H1 (cell line): ENCODE results near the gene ZFYVE27. TPM values are rescaled to one million over a fixed set of nuclear protein-coding genes. Genes with fewer than 3 reads are reported as not detected.
A peak's percentile ranks its signal among the peaks of the same experiment; 100 is the strongest.

Source experiments
- CTCF ChIA-PET: fragments of 300-600 bp; sonication (Branson Sonifier 250); formaldehyde crosslinking; loops from one replicate; lab custom pipeline; 2021; ENCODE audit not compliant: partially characterized antibody; lab: Charles Lee
- POLR2A ChIA-PET: fragments of 300-600 bp; sonication (Branson Sonifier 250); formaldehyde crosslinking; loops from one replicate; lab custom pipeline; 2021; ENCODE audit warnings: inconsistent platforms; ENCODE audit not compliant: partially characterized antibody; lab: Charles Lee
- DNase-seq, 2 experiments: peaks; one replicate each; pipeline versions ENCODE4 v3.0.0 to v3.0.0-alpha.2; 2010 to 2022; ENCODE audit warnings: low spot score in 2 of 2, low read depth in 1 of 2, mixed read lengths in 1 of 2
- FAIRE-seq: peaks from 2 replicates; lab custom pipeline; 2011; peaks lifted over from hg19 to GRCh38; lab: Jason Lieb, UNC
- H2AFZ ChIP-seq: 2 replicates; pipeline ENCODE4 v1.8.1; 2012; ENCODE audit warnings: low read length, inconsistent platforms
- H2AK5ac ChIP-seq: 2 replicates; pipeline ENCODE4 v1.6.1; 2013; ENCODE audit warnings: low read depth, low read length
- H2BK120ac ChIP-seq: replicated peaks from 2 replicates; pipeline ENCODE3; 2013; ENCODE audit warnings: low read depth, low read length, inconsistent platforms
- H2BK12ac ChIP-seq: 2 replicates; pipeline ENCODE4 v1.6.1; 2013; ENCODE audit warnings: low read depth, low read length
- H2BK15ac ChIP-seq: 2 replicates; pipeline ENCODE4 v1.6.1; 2013; ENCODE audit warnings: low read length
- H2BK20ac ChIP-seq: 2 replicates; pipeline ENCODE4 v1.6.1; 2013; ENCODE audit warnings: low read length
- H2BK5ac ChIP-seq: 2 replicates; pipeline ENCODE4 v1.6.1; 2013; ENCODE audit warnings: low read depth, low read length
- H3K14ac ChIP-seq: 2 replicates; pipeline ENCODE4 v1.6.1; 2013; ENCODE audit warnings: inconsistent platforms; ENCODE audit not compliant: insufficient read length
- H3K18ac ChIP-seq: 2 replicates; pipeline ENCODE4 v1.6.1; 2013; ENCODE audit warnings: low read length; ENCODE audit errors: extremely low read depth
- H3K23ac ChIP-seq: 2 replicates; pipeline ENCODE4 v1.6.1; 2013; ENCODE audit warnings: inconsistent platforms; ENCODE audit not compliant: insufficient read length
- H3K23me2 ChIP-seq: 2 replicates; pipeline ENCODE4 v1.6.1; 2013; ENCODE audit warnings: low read depth, low read length
- H3K27ac ChIP-seq: 2 replicates; pipeline ENCODE4 v1.6.1; 2011; ENCODE audit warnings: low read depth, low read length, inconsistent platforms
- H3K27me3 ChIP-seq, 4 experiments: replicated peaks in 1 of 4; 1 replicate in 1 of 4; 2 replicates in 3 of 4; pipeline versions ENCODE4 v1.6.1 to v1.8.1; 2011 to 2013; ENCODE audit warnings: low read length in 3 of 4, mild to moderate bottlenecking in 3 of 4, inconsistent platforms in 2 of 4, mixed read lengths in 2 of 4, moderate library complexity in 1 of 4; ENCODE audit not compliant: control insufficient read depth in 3 of 4, insufficient read depth in 3 of 4; ENCODE audit errors: extremely low read depth in 1 of 4
- H3K36me3 ChIP-seq, 4 experiments: 2 replicates each; pipeline versions ENCODE4 v1.6.1 to v1.8.1; 2011 to 2013; ENCODE audit warnings: mild to moderate bottlenecking in 4 of 4, low read length in 3 of 4, moderate library complexity in 2 of 4, control low read depth in 1 of 4, inconsistent platforms in 1 of 4; ENCODE audit not compliant: insufficient read depth in 4 of 4, control insufficient read depth in 2 of 4
- H3K4ac ChIP-seq: replicated peaks from 2 replicates; pipeline ENCODE3; 2013; ENCODE audit warnings: low read length, low read depth, mixed read lengths, inconsistent platforms; ENCODE audit not compliant: insufficient read length
- H3K4me1 ChIP-seq, 4 experiments: replicated peaks in 1 of 4; 1 replicate in 1 of 4; 2 replicates in 3 of 4; pipeline versions ENCODE4 v1.6.1 to v1.8.1; 2011 to 2013; ENCODE audit warnings: low read length in 3 of 4, inconsistent platforms in 2 of 4, mixed read lengths in 1 of 4; ENCODE audit not compliant: insufficient read depth in 4 of 4, control insufficient read depth in 3 of 4
- H3K4me2 ChIP-seq, 2 experiments: 2 replicates each; pipeline versions ENCODE4 v1.6.1 to v1.8.1; 2011 to 2013; ENCODE audit warnings: low read depth in 2 of 2, low read length in 2 of 2, control low read depth in 1 of 2, inconsistent platforms in 1 of 2, mild to moderate bottlenecking in 1 of 2; ENCODE audit not compliant: insufficient read depth in 1 of 2
- H3K4me3 ChIP-seq, 4 experiments: fragments of 200-600, 300-600 bp in 1 of 4; sonication (generic), shearing (Covaris generic), sonication (Bioruptor Twin) in 1 of 4; 2 replicates each; pipeline versions ENCODE4 v1.5.1 to v1.8.1; 2011 to 2016; ENCODE audit warnings: low read length in 4 of 4, low read depth in 3 of 4, control low read depth in 2 of 4, inconsistent platforms in 2 of 4, mild to moderate bottlenecking in 2 of 4, mixed read lengths in 1 of 4, moderate library complexity in 1 of 4; ENCODE audit not compliant: insufficient read depth in 2 of 4; ENCODE audit errors: extremely low read depth in 1 of 4
- H3K56ac ChIP-seq: replicated peaks from 2 replicates; pipeline ENCODE3; 2013; ENCODE audit warnings: low read depth, mild to moderate bottlenecking, mixed read lengths, low read length, inconsistent platforms; ENCODE audit not compliant: insufficient read length
- H3K79me1 ChIP-seq: 2 replicates; pipeline ENCODE4 v1.6.1; 2013; ENCODE audit warnings: low read depth, low read length, control low read depth
- H3K79me2 ChIP-seq, 2 experiments: 2 replicates each; pipeline versions ENCODE4 v1.6.1 to v1.8.1; 2012 to 2013; ENCODE audit warnings: low read length in 2 of 2, mild to moderate bottlenecking in 2 of 2, inconsistent platforms in 1 of 2; ENCODE audit not compliant: insufficient read depth in 2 of 2, control insufficient read depth in 1 of 2
- H3K9ac ChIP-seq, 4 experiments: replicated peaks in 1 of 4; 1 replicate in 1 of 4; 2 replicates in 3 of 4; pipeline versions ENCODE4 v1.6.1 to v1.8.1; 2011 to 2013; ENCODE audit warnings: low read depth in 3 of 4, low read length in 3 of 4, control low read depth in 2 of 4, mild to moderate bottlenecking in 2 of 4, moderate library complexity in 2 of 4, inconsistent platforms in 1 of 4; ENCODE audit errors: extremely low read depth in 1 of 4
- H3K9me3 ChIP-seq, 2 experiments: 2 replicates each; pipeline versions ENCODE4 v1.6.1 to v1.8.1; 2012 to 2013; ENCODE audit warnings: mild to moderate bottlenecking in 2 of 2, moderate library complexity in 2 of 2, control low read depth in 1 of 2, inconsistent platforms in 1 of 2, low read depth in 1 of 2, low read length in 1 of 2, mixed read lengths in 1 of 2; ENCODE audit not compliant: insufficient read depth in 2 of 2
- H4K20me1 ChIP-seq, 2 experiments: replicated peaks in 1 of 2; 2 replicates each; pipeline versions ENCODE3 to v1.8.1; 2011 to 2013; ENCODE audit warnings: inconsistent platforms in 2 of 2, low read length in 2 of 2, mild to moderate bottlenecking in 1 of 2; ENCODE audit not compliant: insufficient read depth in 2 of 2, control insufficient read depth in 1 of 2
- H4K5ac ChIP-seq: 2 replicates; pipeline ENCODE4 v1.6.1; 2013; ENCODE audit warnings: low read length, low read depth, mixed read lengths, inconsistent platforms; ENCODE audit not compliant: insufficient read length
- H4K8ac ChIP-seq: 2 replicates; pipeline ENCODE4 v1.8.0; 2013; ENCODE audit warnings: mild to moderate bottlenecking, moderate library complexity, low read length, inconsistent platforms; ENCODE audit not compliant: insufficient read depth; ENCODE audit errors: extremely low read depth
- H4K91ac ChIP-seq: replicated peaks from 2 replicates; pipeline ENCODE3; 2013; ENCODE audit warnings: low read length, mixed read lengths, inconsistent platforms; ENCODE audit not compliant: insufficient read length
- BCL11A ChIP-seq, 2 experiments: IDR thresholded peaks; one replicate each; pipeline ENCODE4 v1.6.1; 2011; ENCODE audit warnings: low read depth in 2 of 2, low read length in 2 of 2, mild to moderate bottlenecking in 2 of 2
- CBX8 ChIP-seq: fragments of 300-800, 300-1000 bp; sonication (generic); IDR thresholded peaks from 2 replicates; pipeline ENCODE4 v1.7.1; 2016; ENCODE audit warnings: low read depth, low read length, borderline replicate concordance
- CTBP2 ChIP-seq: IDR thresholded peaks from 2 replicates; pipeline ENCODE4 v1.7.0; 2011; ENCODE audit warnings: borderline replicate concordance, mild to moderate bottlenecking, moderate library complexity, mixed read lengths, low read length; ENCODE audit not compliant: insufficient read depth, insufficient read length
- CTCF ChIP-seq, 3 experiments: IDR thresholded peaks; 1 replicate in 2 of 3; 2 replicates in 1 of 3; pipeline versions ENCODE4 v1.5.1 to v1.6.1; 2011; ENCODE audit warnings: low read length in 3 of 3, mild to moderate bottlenecking in 3 of 3, inconsistent platforms in 2 of 3, low read depth in 1 of 3, moderate library complexity in 1 of 3; ENCODE audit not compliant: insufficient read depth in 1 of 3; ENCODE audit errors: control extremely low read depth in 1 of 3
- FOSL1 ChIP-seq: IDR thresholded peaks from 2 replicates; pipeline ENCODE4 v1.6.1; 2011; ENCODE audit warnings: mild to moderate bottlenecking, low read depth, low read length, moderate library complexity; ENCODE audit not compliant: insufficient read depth
- GTF2F1 ChIP-seq: IDR thresholded peaks from 2 replicates; pipeline ENCODE4 v1.6.1; 2012; ENCODE audit warnings: low read depth, low read length, improper control_type of control experiment, borderline replicate concordance
- JUN ChIP-seq: IDR thresholded peaks from 2 replicates; pipeline ENCODE4 v1.6.1; 2011; ENCODE audit warnings: low read depth, mild to moderate bottlenecking, improper control_type of control experiment, low read length
- RAD21 ChIP-seq, 2 experiments: IDR thresholded peaks in 1 of 2; conservative IDR thresholded peaks in 1 of 2; 2 replicates each; pipeline ENCODE4 v1.6.1; 2011; ENCODE audit warnings: low read depth in 2 of 2, low read length in 2 of 2, improper control_type of control experiment in 1 of 2, inconsistent platforms in 1 of 2, mild to moderate bottlenecking in 1 of 2, moderate library complexity in 1 of 2
- SP2 ChIP-seq: IDR thresholded peaks from 2 replicates; pipeline ENCODE4 v1.6.1; 2012; ENCODE audit warnings: mild to moderate bottlenecking, low read length, inconsistent platforms
- TEAD4 ChIP-seq: IDR thresholded peaks from 2 replicates; pipeline ENCODE4 v1.6.1; 2012; ENCODE audit warnings: low read depth, low read length, inconsistent platforms, mixed read lengths
- WGBS, 2 experiments: shearing (Covaris generic) in 1 of 2; methylation state at CpG; one replicate each; pipeline versions ENCODE4 v1.1.6 to v1.1.7; 2013 to 2015; ENCODE audit warnings: low lambda C conversion rate in 2 of 2, mixed read lengths in 2 of 2, inconsistent platforms in 1 of 2, low coverage in 1 of 2, missing lambda C conversion rate in 1 of 2; ENCODE audit not compliant: insufficient replicate concordance in 2 of 2, insufficient coverage in 1 of 2, insufficient read length in 1 of 2; ENCODE audit errors: extremely low coverage in 1 of 2, missing lambda C conversion rate in 1 of 2; 5-methylcytosine and 5-hydroxymethylcytosine counted together
- polyA plus RNA-seq, 7 experiments: library from polyadenylated mRNA; depleted of rRNA in 3 of 7; stranded (reverse) in 5 of 7; unstranded in 2 of 7; fragments of >200 nt in 5 of 7; fragments of 200-250 nt in 2 of 7; gene quantifications; 1 replicate in 5 of 7; 2 replicates in 1 of 7; 4 replicates in 1 of 7; pipeline versions ENCODE4 v1.2.1 to v1.2.3, GENCODE V29; 2011 to 2013; ENCODE audit warnings: missing spikeins in 2 of 7, mixed read lengths in 2 of 7
- total RNA-seq: library from RNA; stranded (reverse); fragmentation: NEBNext Ultra II Directional; extraction: Animal tissue kit (Norgen Biotek cat#: 25700); gene quantifications from 2 replicates; pipeline ENCODE4 v1.2.1, GENCODE V29; 2021

Gene ZFYVE27
- total and polyA plus RNA-seq, 2 of the 8 experiments (the other 6 are each of a cell fraction or from before 2014, with no cell fraction given), result 16.6 to 19.8 TPM

DNA sequence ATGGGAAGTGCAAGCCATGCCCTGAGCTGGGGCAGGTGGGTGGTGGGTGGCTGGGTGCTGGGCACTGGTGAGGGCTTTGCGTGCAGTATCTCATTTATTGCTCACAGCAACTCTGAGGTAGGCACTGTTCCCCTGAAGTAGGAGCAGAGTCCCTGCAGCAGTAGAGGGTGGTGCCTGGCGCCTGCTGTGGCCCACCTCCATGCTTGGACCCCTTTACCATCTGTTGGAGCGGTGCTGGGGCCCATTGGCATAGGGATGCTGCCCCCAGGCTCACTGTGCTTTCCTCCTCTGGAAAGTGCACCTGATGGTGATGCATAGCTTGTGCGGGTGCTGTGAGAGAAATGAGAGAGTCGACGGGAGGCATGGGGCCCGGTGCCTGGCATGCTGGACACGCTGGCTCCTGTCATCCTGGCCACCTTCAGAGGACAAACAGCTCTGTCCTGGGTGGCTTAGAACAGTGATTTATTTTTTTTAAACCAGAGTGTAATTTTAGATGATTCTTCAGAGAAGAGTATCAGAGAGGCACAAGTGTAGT is 24.5 kb downstream of the ZFYVE27 start:
- peaks cover 0 to 14% (median 7%) of the 10 kb centered on the region in 4 experiments; a peak in 6 of 7 replicates for H3K4me1 ChIP-seq
- no peak overlapping the region for H2BK120ac ChIP-seq
- H3K79me1 ChIP-seq, result no peaks in the 10 kb centered on the region
- peaks cover 0 to 1% of the 10 kb centered on the region in 2 experiments for H4K20me1 ChIP-seq
- no peak overlapping the region for H2BK12ac ChIP-seq
- no peak overlapping the region for H3K14ac ChIP-seq
- no peak overlapping the region for H2BK5ac ChIP-seq
- H3K4me2 ChIP-seq, result no peak overlapping the region
- no peaks in the 10 kb centered on the region for H3K23me2 ChIP-seq
- no peak overlapping the region for H2AFZ ChIP-seq
- H3K18ac ChIP-seq, result no peak overlapping the region
- DNase-seq (no peak), FAIRE-seq (no peak)
- no peak overlapping the region for H3K9ac ChIP-seq
- no peak overlapping the region for H4K5ac ChIP-seq
- H3K27me3 ChIP-seq, result no peaks in the 10 kb centered on the region
- H3K56ac ChIP-seq, result no peak overlapping the region
- no peak overlapping the region for H3K4ac ChIP-seq
- no peak overlapping the region for H2BK15ac ChIP-seq
- peak overlapping the region; percentile 22; the same call in 1 of the 2 replicates for H4K8ac ChIP-seq
- no peak overlapping the region for H3K4me3 ChIP-seq
- WGBS, 2 experiments, result 98% methylated on average over 8 of the region's 8 CpGs; no CpG with 5 or more reads in 1 of the 2 experiments
- H3K9me3 ChIP-seq, result no peaks in the 10 kb centered on the region
- ChIA-PET POLR2A (interaction anchor here (0.9 to 4.9 kb wide), 4 partner anchors 10 to 108 kb away, joined by 3 to 30 read pairs (median 8); partner anchors contain the start of genes SFRP5 and ZFYVE27), CTCF (interaction anchor here (1.1 to 8.5 kb wide), 14 partner anchors 10 to 143 kb away, joined by 3 to 77 read pairs (median 6); partner anchors contain the start of genes GOLGA7B and SFRP5)
- no peak overlapping the region for H3K27ac ChIP-seq
- H3K79me2 ChIP-seq, result no peaks in the 10 kb centered on the region
- H3K23ac ChIP-seq, result no peak overlapping the region
- H2BK20ac ChIP-seq, result no peak overlapping the region
- no peak overlapping the region for H4K91ac ChIP-seq
- peaks cover 0 to 11% (median 5%) of the 10 kb centered on the region in 4 experiments; a peak in 4 of 8 replicates for H3K36me3 ChIP-seq
- H2AK5ac ChIP-seq, result no peak overlapping the region
- TF ChIP-seq RAD21 (IDR thresholded peaks at IDR 0.05 in 1 of 2, conservative IDR thresholded peaks at IDR 0.05 in 1 of 2; ENCODE audit: low read depth in 2 of 2, low read length in 2 of 2) (no peak), GTF2F1 (no peak), TEAD4 (no peak), CTBP2 (no peak), BCL11A (IDR thresholded peaks at IDR 0.05; ENCODE audit: low read depth in 2 of 2, low read length in 2 of 2) (no peak), CTCF (IDR thresholded peaks at IDR 0.05; ENCODE audit: control extremely low read depth in 1 of 3, insufficient read depth in 1 of 3, low read depth in 1 of 3, low read length in 3 of 3) (no peak), JUN (no peak), CBX8 (no peak), SP2 (no peak), FOSL1 (no peak)
